Immature natural killer cell (primary cell): ENCODE data around the gene CAMK1G. TPM values are rescaled to one million over a fixed set of nuclear protein-coding genes. Genes with fewer than 3 reads are reported as not detected.
A peak's percentile ranks its signal among the peaks of the same experiment; 100 is the strongest.

Source experiments
- DNase-seq, 3 donors: peaks; one replicate each; pipeline ENCODE4 v3.0.0; 2022; ENCODE audit warnings: mixed read lengths in 1 of 3
- H3K27ac Mint-ChIP-seq, 6 donors: one replicate each; pipeline ENCODE4 v1.8.0; 2020; ENCODE audit warnings: mixed read lengths in 6 of 6, mild to moderate bottlenecking in 5 of 6, inconsistent platforms in 4 of 6, moderate library complexity in 3 of 6
- H3K27me3 Mint-ChIP-seq, 3 donors: one replicate each; pipeline ENCODE4 v1.8.0; 2020 to 2021; ENCODE audit warnings: low read depth in 3 of 3, mild to moderate bottlenecking in 3 of 3, mixed read lengths in 3 of 3, moderate library complexity in 3 of 3, inconsistent platforms in 1 of 3
- H3K36me3 Mint-ChIP-seq, 3 donors: one replicate each; pipeline ENCODE4 v1.8.0; 2020; ENCODE audit warnings: mixed read lengths in 3 of 3, inconsistent platforms in 2 of 3, mild to moderate bottlenecking in 2 of 3
- H3K4me1 Mint-ChIP-seq, 2 donors: one replicate each; pipeline ENCODE4 v1.8.0; 2020; ENCODE audit warnings: inconsistent platforms in 2 of 2, mild to moderate bottlenecking in 2 of 2, mixed read lengths in 2 of 2, moderate library complexity in 1 of 2
- H3K4me3 Mint-ChIP-seq, 5 donors: one replicate each; pipeline ENCODE4 v1.8.0; 2020; ENCODE audit warnings: mild to moderate bottlenecking in 5 of 5, mixed read lengths in 5 of 5, inconsistent platforms in 3 of 5, moderate library complexity in 3 of 5
- H3K9me3 Mint-ChIP-seq, 6 donors: one replicate each; pipeline ENCODE4 v1.8.0; 2020; ENCODE audit warnings: mild to moderate bottlenecking in 6 of 6, mixed read lengths in 6 of 6, inconsistent platforms in 4 of 6, moderate library complexity in 3 of 6
- polyA plus RNA-seq, 3 donors: library from polyadenylated mRNA; unstranded; fragments of 300-500 nt; fragmentation: Illumina TruSeq; gene quantifications; one replicate each; pipeline ENCODE4 v1.2.3, GENCODE V29; 2021

The CAMK1G gene
- polyA plus RNA-seq, 3 donors from 2014 or later = not detected

- Mint-ChIP-seq H3K4me3 (no peak overlapping the region), H3K36me3 (no peaks in the 10 kb centered on the region), H3K27me3 (peaks cover 2 to 9% (median 3%) of the 10 kb centered on the region in 3 donors), H3K27ac (no peak overlapping the region), H3K9me3 (no peaks in the 10 kb centered on the region), H3K4me1 (no peaks in the 10 kb centered on the region)
- peak; percentile 36 to 46 (median 42) for DNase-seq
Observed at GRCh38 chr1:209576392-209577197, 6.9 kb upstream of the CAMK1G start.

DNA sequence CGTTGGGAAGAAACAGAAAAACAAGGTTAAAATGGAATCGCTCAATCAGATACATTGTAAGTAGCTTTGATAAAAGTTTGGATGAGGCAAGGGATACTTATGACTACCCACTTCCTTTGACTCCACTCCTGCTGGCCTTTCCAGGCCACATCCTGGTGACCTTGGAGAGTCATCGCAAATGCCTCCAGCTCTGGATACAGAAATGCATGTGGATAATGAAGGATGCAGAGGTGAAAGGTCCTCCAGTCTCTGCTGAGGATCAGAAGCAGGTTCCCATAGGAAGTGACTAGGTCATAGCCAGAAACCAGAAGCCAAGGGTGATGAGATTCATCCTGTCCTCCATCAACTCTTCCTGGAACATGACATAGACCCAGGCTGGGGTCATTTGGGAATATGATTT, 6.2 kb upstream of the CAMK1G start:
- H3K9me3 Mint-ChIP-seq = no peaks in the 10 kb centered on the region
- DNase-seq = no peak

GRCh38 chr1:209580577-209580976, 2.9 kb upstream of the CAMK1G start:
- no peak for DNase-seq
- Mint-ChIP-seq H3K27me3 (peaks cover 0 to 3% (median 2%) of the 10 kb centered on the region in 3 donors), H3K27ac (no peak overlapping the region), H3K4me1 (no peaks in the 10 kb centered on the region), H3K36me3 (no peaks in the 10 kb centered on the region), H3K4me3 (no peak overlapping the region), H3K9me3 (no peaks in the 10 kb centered on the region)

More for the DNA sequence above, 6.2 kb upstream of the CAMK1G start:
- H3K4me3 Mint-ChIP-seq = no peak overlapping the region
- no peak overlapping the region for H3K27ac Mint-ChIP-seq
- no peaks in the 10 kb centered on the region for H3K4me1 Mint-ChIP-seq
- peaks cover 2 to 8% (median 3%) of the 10 kb centered on the region in 3 donors for H3K27me3 Mint-ChIP-seq
- H3K36me3 Mint-ChIP-seq = no peaks in the 10 kb centered on the region

DNA sequence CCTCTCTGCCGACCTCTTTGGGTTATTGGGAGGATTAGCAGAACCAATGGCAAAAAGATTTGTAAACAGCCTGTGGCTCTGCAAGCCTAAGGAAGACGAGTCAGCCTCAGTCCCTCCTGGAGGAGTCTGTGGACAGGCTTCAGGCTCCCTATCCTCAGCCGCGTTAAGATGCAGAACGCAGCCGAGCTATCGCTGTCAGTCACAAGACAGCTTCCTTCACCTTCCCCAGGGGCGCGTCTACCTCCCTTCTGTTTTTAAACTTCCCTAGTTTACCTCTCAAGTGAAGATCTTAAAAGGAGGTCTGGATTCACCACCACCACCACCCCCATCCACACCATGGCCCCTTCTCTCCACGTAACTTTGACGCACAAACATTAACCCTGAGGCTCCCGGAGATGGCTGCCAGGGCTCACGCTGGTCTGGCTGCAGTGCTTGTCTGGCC, 738 bp downstream of the CAMK1G start:
- H3K4me3 Mint-ChIP-seq = no peak overlapping the region
- H3K27ac Mint-ChIP-seq = no peak overlapping the region
- H3K27me3 Mint-ChIP-seq = peaks cover 2 to 16% (median 8%) of the 10 kb centered on the region in 3 donors
- H3K4me1 Mint-ChIP-seq = no peaks in the 10 kb centered on the region
- no peaks in the 10 kb centered on the region for H3K36me3 Mint-ChIP-seq
- DNase-seq = no peak
- no peaks in the 10 kb centered on the region for H3K9me3 Mint-ChIP-seq

- DNase-seq = no peak
- Mint-ChIP-seq H3K36me3 (no peaks in the 10 kb centered on the region), H3K4me1 (no peaks in the 10 kb centered on the region), H3K27me3 (peaks cover 2 to 16% (median 10%) of the 10 kb centered on the region in 3 donors), H3K27ac (no peak overlapping the region), H3K9me3 (no peaks in the 10 kb centered on the region), H3K4me3 (no peak overlapping the region)
Observed at GRCh38 chr1:209585197-209585596, 1.7 kb downstream of the CAMK1G start.

DNA sequence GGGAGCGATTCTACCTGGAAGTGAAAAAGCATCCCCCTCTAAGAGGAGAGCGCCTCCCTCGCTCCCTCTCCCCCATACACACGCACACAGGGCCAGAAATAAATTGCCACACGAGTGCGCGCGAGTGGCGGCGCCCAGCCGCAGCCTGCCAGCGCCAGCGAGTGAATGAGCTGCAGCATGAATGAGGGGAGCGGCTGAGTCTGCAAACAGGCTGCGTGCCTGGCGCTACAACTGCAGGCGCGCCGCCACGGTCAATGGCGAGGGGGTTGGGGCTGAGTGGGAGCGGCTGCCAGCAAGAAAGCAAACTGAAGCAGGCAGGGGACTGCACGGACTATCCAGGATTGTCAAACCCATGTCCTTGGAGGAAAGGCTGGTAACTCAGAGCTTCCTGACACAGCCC, 2.2 kb downstream of the CAMK1G start:
- no peak overlapping the region for H3K27ac Mint-ChIP-seq
- no peaks in the 10 kb centered on the region for H3K4me1 Mint-ChIP-seq
- H3K9me3 Mint-ChIP-seq = no peaks in the 10 kb centered on the region
- no peak overlapping the region for H3K4me3 Mint-ChIP-seq
- H3K27me3 Mint-ChIP-seq = peaks cover 2 to 16% (median 10%) of the 10 kb centered on the region in 3 donors
- no peaks in the 10 kb centered on the region for H3K36me3 Mint-ChIP-seq
- DNase-seq = no peak

DNA sequence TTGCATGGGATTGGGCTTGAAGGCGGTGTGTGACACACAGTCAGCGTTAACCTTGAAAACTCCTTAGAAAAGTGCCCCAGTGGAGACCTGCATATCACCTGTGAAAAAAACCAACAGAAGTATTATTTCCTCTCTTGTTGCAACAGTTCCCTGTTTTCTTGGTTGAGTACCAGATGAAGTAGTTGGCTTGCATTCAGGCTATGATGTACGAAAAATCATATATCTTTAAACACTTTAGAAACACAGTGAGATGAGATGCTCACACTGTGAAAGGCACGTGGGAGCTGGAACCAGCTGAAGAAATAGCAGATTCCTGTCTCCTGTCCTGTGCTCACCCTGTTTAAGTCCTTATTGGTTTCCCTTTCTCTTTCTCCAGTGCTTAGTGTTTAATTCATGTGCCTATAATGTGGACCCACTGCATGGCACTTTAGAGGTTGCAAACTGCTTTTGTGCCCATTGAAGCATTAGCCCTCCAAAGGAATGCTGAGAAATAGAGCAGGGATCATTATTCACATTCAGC, 2.8 kb downstream of the CAMK1G start:
- Mint-ChIP-seq H3K27me3 (peaks cover 2 to 16% (median 10%) of the 10 kb centered on the region in 3 donors), H3K9me3 (no peaks in the 10 kb centered on the region), H3K36me3 (no peaks in the 10 kb centered on the region), H3K4me3 (no peak overlapping the region), H3K4me1 (no peaks in the 10 kb centered on the region), H3K27ac (no peak overlapping the region)
- no peak for DNase-seq

GRCh38 chr1:209587789-209588188, 4.3 kb downstream of the CAMK1G start:
- H3K4me1 Mint-ChIP-seq = no peaks in the 10 kb centered on the region
- no peak for DNase-seq
- no peaks in the 10 kb centered on the region for H3K9me3 Mint-ChIP-seq
- H3K27ac Mint-ChIP-seq = no peak overlapping the region
- H3K4me3 Mint-ChIP-seq = no peak overlapping the region
- H3K36me3 Mint-ChIP-seq = no peaks in the 10 kb centered on the region
- peaks cover 2 to 16% (median 10%) of the 10 kb centered on the region in 3 donors for H3K27me3 Mint-ChIP-seq

DNA sequence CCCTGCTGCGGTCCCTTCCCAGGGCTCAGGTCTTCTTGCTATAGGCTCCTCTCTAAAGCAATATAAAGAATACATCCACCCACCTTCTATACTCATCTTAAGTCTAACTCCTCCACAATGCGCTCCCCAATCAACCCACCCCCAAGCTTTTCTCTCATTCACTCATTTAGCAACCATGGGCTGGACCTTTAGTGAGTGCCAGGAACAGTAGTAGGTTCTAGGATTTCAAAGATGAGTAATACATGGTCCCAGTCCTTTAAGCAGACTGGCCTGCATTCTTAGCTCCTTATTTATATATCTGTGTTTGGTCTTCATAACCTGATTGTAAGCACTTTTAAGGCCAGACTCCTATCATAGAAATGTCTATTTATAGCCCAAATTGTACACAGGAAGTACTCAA, 5.9 kb downstream of the CAMK1G start:
- Mint-ChIP-seq H3K4me3 (no peak overlapping the region), H3K27me3 (peaks cover 2 to 19% (median 10%) of the 10 kb centered on the region in 3 donors), H3K27ac (no peak overlapping the region), H3K36me3 (no peaks in the 10 kb centered on the region), H3K9me3 (no peaks in the 10 kb centered on the region), H3K4me1 (no peaks in the 10 kb centered on the region)
- no peak for DNase-seq

- H3K4me1 Mint-ChIP-seq = no peaks in the 10 kb centered on the region
- H3K9me3 Mint-ChIP-seq = no peaks in the 10 kb centered on the region
- no peak overlapping the region for H3K27ac Mint-ChIP-seq
- no peaks in the 10 kb centered on the region for H3K36me3 Mint-ChIP-seq
- no peak for DNase-seq
- H3K4me3 Mint-ChIP-seq = no peak overlapping the region
- peaks cover 2 to 19% (median 10%) of the 10 kb centered on the region in 3 donors for H3K27me3 Mint-ChIP-seq
Observed at GRCh38 chr1:209589863-209590262, 6.3 kb downstream of the CAMK1G start.

DNA sequence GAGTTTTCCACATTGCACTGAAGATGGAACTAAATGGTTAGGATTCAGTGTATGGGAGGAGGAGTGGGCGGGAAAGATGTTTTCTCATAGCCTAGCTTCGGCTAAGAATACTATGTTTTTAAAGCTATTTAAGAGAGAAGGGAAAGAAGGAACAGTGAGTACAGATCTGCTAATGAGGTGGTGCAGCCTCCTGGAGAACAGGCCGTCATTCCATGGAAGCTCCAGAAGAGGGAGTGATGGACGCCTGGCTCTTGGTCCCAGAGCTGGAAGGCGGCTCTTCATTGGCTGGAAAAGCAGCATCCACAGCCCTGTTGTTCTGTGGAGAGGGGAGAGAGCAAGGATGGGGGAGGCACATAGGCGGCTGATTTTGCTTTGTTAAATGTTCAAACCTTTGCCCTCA, 6.9 kb downstream of the CAMK1G start:
- Mint-ChIP-seq H3K27ac (no peak overlapping the region), H3K36me3 (no peaks in the 10 kb centered on the region), H3K9me3 (no peaks in the 10 kb centered on the region), H3K4me3 (no peak overlapping the region), H3K4me1 (no peaks in the 10 kb centered on the region), H3K27me3 (peaks cover 3 to 19% (median 10%) of the 10 kb centered on the region in 3 donors)
- DNase-seq = no peak

DNA sequence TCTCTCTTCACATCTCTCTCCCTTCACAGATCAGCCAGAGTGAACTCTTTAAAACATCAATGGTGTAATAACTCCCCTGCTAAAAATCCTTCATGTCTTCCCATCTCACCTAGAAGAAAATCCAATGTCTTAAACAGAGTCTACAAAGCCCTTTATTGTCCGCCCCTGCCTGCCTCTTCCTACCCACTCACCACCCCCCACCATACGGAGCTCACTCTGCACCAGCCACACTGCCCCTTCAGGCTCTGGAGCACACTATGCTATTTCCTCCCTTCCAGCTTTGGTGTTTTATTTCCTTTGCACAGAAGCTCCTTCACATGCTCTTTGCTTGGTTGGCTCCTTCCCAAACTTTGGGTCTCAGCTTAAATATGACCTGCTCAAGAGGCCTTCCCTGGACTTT, 10.2 kb downstream of the CAMK1G start:
- H3K36me3 Mint-ChIP-seq = no peaks in the 10 kb centered on the region
- no peak overlapping the region for H3K27ac Mint-ChIP-seq
- peaks cover 3 to 6% (median 5%) of the 10 kb centered on the region in 3 donors for H3K27me3 Mint-ChIP-seq
- no peak for DNase-seq
- H3K9me3 Mint-ChIP-seq = no peaks in the 10 kb centered on the region
- no peak overlapping the region for H3K4me3 Mint-ChIP-seq
- H3K4me1 Mint-ChIP-seq = no peaks in the 10 kb centered on the region

DNA sequence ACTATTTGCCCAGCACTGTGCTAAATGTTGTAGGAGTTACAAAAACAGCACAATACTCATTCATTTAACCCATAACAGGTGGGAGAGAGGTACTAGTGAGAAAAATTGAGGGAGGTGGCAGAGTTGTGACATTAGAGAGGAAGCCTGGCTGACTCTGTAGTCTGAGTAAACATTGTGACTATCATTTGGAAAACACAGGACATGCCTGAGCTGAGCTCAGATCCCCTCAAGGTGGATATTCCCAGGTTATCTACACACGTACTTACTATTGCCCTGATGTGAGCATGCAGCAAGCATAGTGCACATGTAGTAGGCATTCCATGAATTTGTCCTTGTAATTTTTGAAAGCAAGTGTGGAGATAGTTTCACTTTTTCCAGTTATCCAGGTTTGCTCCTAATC, 10.9 kb downstream of the CAMK1G start:
- DNase-seq = no peak
- Mint-ChIP-seq H3K36me3 (no peaks in the 10 kb centered on the region), H3K4me3 (no peak overlapping the region), H3K9me3 (no peaks in the 10 kb centered on the region), H3K4me1 (no peaks in the 10 kb centered on the region), H3K27ac (no peak overlapping the region), H3K27me3 (peaks cover 3 to 6% (median 5%) of the 10 kb centered on the region in 3 donors)

DNA sequence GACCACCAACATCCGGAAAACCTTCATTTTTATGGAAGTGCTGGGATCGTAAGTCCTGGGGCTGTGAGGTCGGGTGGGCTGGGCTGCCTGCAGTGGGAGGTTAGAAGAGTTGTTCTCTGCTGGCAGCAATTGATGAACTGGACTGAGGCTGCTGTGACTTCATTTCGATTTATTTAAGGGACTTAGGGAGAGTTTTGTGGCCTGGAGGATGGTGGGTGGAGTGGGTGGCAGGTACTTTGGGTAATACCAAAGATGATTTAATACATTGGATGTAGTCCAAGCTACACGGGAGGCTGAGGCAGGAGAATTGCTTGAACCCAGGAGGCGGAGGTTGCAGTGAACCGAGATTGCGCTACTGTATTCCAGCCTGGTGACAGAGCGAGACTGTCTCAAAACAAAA, 11.5 kb downstream of the CAMK1G start:
- H3K4me1 Mint-ChIP-seq = no peaks in the 10 kb centered on the region
- DNase-seq = no peak
- H3K9me3 Mint-ChIP-seq = no peaks in the 10 kb centered on the region
- H3K27me3 Mint-ChIP-seq = peaks cover 5 to 7% (median 6%) of the 10 kb centered on the region in 3 donors
- H3K36me3 Mint-ChIP-seq = no peaks in the 10 kb centered on the region
- H3K27ac Mint-ChIP-seq = no peak overlapping the region
- H3K4me3 Mint-ChIP-seq = no peak overlapping the region
